Measurements from ENCODE around the gene ACTG1. TPM values are rescaled to one million over a fixed set of nuclear protein-coding genes. Genes with fewer than 3 reads are reported as not detected.

Gene ACTG1
- total and polyA plus RNA-seq, 2 of the 13 experiments (the other 11 are each of a cell fraction or from before 2014, with no cell fraction given) = 973 to 1,138 TPM

DNA sequence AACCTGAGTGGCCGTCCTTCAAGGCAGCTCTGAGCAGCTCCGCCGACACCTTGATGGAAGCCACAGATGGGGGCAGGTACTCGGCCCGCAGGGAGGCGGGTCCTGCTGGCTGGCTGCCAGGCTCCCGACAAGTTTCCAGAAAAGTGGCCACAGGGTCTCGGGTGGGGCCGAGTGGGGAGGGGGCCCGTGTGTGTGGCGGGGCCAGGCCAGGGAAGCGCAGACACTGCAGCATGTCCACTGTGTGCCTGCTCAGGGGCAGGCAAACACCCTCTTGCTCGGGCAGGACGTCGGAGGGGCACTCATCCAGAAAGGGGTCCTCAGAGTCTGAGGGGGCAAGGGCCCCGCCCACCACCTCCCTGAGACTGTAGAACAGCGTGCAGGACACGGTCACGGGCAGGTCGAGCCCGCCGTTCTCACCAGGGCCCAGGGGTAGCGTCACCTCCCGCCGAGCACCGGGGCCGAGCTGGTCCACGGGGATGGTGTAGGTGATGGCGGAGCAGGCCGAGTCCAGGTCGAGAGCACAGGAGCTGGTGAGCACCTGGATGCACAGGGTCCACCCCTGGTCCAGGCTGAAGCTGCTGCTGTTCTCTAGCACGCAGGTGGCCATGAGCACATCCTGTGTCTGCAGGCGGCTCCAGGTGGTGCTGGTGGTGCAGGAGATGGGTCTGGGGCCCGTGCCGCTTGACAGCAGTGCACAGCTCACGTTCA is 34.5 kb upstream of the ACTG1 start:
- no peaks in the 10 kb centered on the region; a peak in 1 of 5 replicates for H3K27me3 ChIP-seq (ENCODE audit: control insufficient read depth in 1 of 2, insufficient read depth in 2 of 2, low read length in 2 of 2)
- intact Hi-C loops (cut with micrococcal nuclease; ENCODE audit: unreplicated experiment) (no loop called here), in situ Hi-C loops (cut with HindIII; ENCODE audit: extremely low pct_ligation_motif_present, low pct_unique_long_range_greater_than_20kb) (no loop called here)
- TF ChIP-seq RBFOX2 (IDR thresholded peaks at IDR 0.05; ENCODE audit: low read depth, low read length) = peak; percentile 52; the same call in 1 of the 2 replicates
- no peak for TF ChIP-seq ZNF562 (CRISPR knock-in tag; IDR thresholded peaks at IDR 0.05; ENCODE audit: borderline replicate concordance)
- peaks cover 18% of the 10 kb centered on the region for H3K4me1 ChIP-seq (ENCODE audit: insufficient read depth, low read length)
- H3K9ac ChIP-seq (ENCODE audit: insufficient read depth, low read depth, low read length) = no peak overlapping the region
- H3K27ac ChIP-seq (ENCODE audit: extremely low read length, insufficient read depth, low read length) = no peak overlapping the region
- no peak overlapping the region for H3K4me3 ChIP-seq (replicated peaks in 1 of 3; ENCODE audit: insufficient read depth in 1 of 3, low read depth in 2 of 3, low read length in 3 of 3)
- H2AFZ ChIP-seq (ENCODE audit: low read length) = no peak overlapping the region
- POLR2A ChIA-PET = no interaction called here
- ATAC-seq = no peak
- H3K4me2 ChIP-seq (ENCODE audit: low read depth, low read length) = no peak overlapping the region
- H4K20me1 ChIP-seq (ENCODE audit: insufficient read depth, low read length) = peaks cover 4% of the 10 kb centered on the region; the same call in 1 of the 2 replicates
- 97% methylated on average over 26 of the region's 36 CpGs for WGBS (ENCODE audit: low lambda C conversion rate)
- no TSS peak for BruUV-seq (replicated peaks)
- no peak for FAIRE-seq
- peaks cover 10% of the 10 kb centered on the region for H3K79me2 ChIP-seq (ENCODE audit: insufficient read depth, low read length)
- DNase-seq (ENCODE audit: low spot score) = no peak
- CTCF ChIA-PET (ENCODE audit: low intra/inter-chr PET ratio, low total read pairs) = no interaction called here
- H3K9me3 ChIP-seq (ENCODE audit: low read length) = no peaks in the 10 kb centered on the region
- peaks cover 39 to 61% of the 10 kb centered on the region in 2 experiments for H3K36me3 ChIP-seq (replicated peaks in 1 of 2; ENCODE audit: control insufficient read depth in 1 of 2, insufficient read depth in 2 of 2, low read length in 2 of 2)

DNA sequence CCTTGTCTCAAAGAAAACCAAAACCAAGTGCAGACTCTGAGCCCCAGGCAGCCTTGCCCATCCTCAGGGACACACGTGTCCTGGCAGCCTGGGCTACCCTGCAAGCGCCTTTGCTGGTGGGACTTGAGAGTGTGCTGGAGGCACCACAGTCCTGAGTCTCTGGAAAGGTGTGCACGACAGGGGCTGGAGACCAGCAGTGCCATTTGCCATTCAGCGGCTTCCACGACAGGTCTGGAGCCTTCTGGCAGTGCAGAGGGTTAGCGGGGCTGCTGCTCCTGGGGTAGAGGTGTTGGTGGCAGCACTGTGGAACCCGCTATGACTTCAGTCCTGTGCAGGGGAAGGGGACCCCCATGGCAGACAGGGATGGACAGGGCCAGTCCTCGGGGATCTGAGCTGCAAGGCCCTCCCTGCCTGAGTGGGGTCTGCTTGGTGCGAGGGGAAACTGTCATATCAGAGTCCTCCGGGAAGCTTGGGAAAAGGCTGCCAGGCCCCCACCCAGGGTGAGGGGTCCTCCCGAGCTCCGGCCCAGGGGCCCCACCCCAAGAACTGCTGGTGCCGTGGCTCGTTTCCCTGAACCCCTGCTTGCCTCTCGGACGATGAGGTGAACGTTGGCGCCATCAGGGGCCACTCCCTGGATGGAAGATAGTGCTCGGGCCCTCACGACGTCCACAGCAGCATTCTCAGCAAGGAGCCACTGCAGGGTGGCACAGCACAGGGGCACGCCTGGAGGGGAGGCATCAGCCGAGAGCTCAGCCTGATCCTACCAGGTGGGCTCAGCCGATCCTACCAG is 32.8 kb upstream of the ACTG1 start:
- Histone ChIP-seq H3K9me3 (ENCODE audit: low read length) (no peaks in the 10 kb centered on the region), H3K9ac (ENCODE audit: insufficient read depth, low read depth, low read length) (no peak overlapping the region), H3K4me1 (ENCODE audit: insufficient read depth, low read length) (peaks cover 10% of the 10 kb centered on the region; the same call in 1 of the 2 replicates), H3K27me3 (ENCODE audit: control insufficient read depth in 1 of 2, insufficient read depth in 2 of 2, low read length in 2 of 2) (no peaks in the 10 kb centered on the region), H3K27ac (ENCODE audit: extremely low read length, insufficient read depth, low read length) (no peak overlapping the region), H3K79me2 (ENCODE audit: insufficient read depth, low read length) (no peaks in the 10 kb centered on the region), H3K36me3 (replicated peaks in 1 of 2; ENCODE audit: control insufficient read depth in 1 of 2, insufficient read depth in 2 of 2, low read length in 2 of 2) (peaks cover 42 to 70% of the 10 kb centered on the region in 2 experiments), H3K4me2 (ENCODE audit: low read depth, low read length) (no peak overlapping the region), H3K4me3 (replicated peaks in 1 of 3; ENCODE audit: insufficient read depth in 1 of 3, low read depth in 2 of 3, low read length in 3 of 3) (no peak overlapping the region), H4K20me1 (ENCODE audit: insufficient read depth, low read length) (no peaks in the 10 kb centered on the region; the same call in 1 of the 2 replicates), H2AFZ (ENCODE audit: low read length) (no peak overlapping the region)
- intact Hi-C loops (cut with micrococcal nuclease; ENCODE audit: unreplicated experiment) (no loop called here), in situ Hi-C loops (cut with HindIII; ENCODE audit: extremely low pct_ligation_motif_present, low pct_unique_long_range_greater_than_20kb) (no loop called here)
- ATAC-seq (no peak), FAIRE-seq (no peak), DNase-seq (ENCODE audit: low spot score) (no peak)
- BruUV-seq (replicated peaks) = no TSS peak
- ChIA-PET CTCF (ENCODE audit: low intra/inter-chr PET ratio, low total read pairs) (no interaction called here), POLR2A (no interaction called here)
- TF ChIP-seq POLR2G (IDR thresholded peaks at IDR 0.05; ENCODE audit: low read depth, low read length) = 0 out of 2 replicates have a peak, but pooled peaks have one; percentile 19
- peak; percentile 67 for TF ChIP-seq AGO2 (optimal IDR thresholded peaks at IDR 0.05; ENCODE audit: low read depth, low read length)
- TF ChIP-seq RBFOX2 (IDR thresholded peaks at IDR 0.05; ENCODE audit: low read depth, low read length) = 0 out of 2 replicates have a peak, but pooled peaks have one; percentile 28
- TF ChIP-seq FOXO1 (CRISPR knock-in tag; IDR thresholded peaks at IDR 0.05) = no peak
- WGBS (ENCODE audit: low lambda C conversion rate) = 94% methylated on average over 21 of the region's 24 CpGs
